Measurements from ENCODE around the gene HCRTR1.

The HCRTR1 gene

DNA sequence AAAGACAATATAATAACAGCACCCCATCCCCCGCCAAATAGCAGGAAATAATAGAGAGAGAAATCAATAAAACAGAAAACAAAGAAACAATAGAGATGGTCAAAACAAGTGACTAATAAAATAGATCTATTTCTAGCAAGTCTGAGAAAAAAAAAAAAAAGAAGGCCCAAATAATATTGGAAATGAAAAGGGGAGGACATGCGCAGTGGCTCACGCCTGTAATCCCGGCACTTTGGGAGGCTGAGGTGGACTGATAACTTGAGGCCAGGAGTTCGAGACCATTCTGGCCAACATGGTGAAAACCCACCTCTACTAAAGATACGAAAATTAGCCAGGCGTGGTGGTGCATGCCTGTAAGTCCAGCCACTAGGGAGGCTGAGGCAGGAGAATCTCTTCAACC lies 18.5 kb upstream of the HCRTR1 start:
- no peak for DNase-seq

DNA sequence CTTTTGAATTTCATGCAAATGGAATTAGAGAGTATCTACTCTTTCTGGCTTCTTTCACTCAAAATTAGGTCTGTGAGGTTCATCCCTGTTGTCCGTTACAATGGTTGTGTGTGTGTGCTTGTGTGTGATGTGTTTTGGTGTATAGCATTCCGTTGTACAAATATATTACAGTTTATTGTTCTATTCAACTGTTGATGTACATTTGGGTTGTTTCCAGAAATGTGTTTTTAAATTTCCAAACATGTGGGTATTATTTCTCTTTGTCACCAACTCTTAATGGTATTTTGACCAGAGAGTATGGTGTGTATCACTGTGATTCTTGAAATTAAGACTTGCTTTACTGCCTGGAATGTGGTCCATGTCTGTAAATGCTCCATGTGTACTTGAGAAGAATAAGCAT lies 16.8 kb upstream of the HCRTR1 start:
- no peak for DNase-seq

GRCh38 chr1:31602081-31602480 lies 15.4 kb upstream of the HCRTR1 start:
- no peak for DNase-seq

GRCh38 chr1:31605908-31606427 lies 11.5 kb upstream of the HCRTR1 start:
- no peak for DNase-seq

- no peak for DNase-seq
Measured at GRCh38 chr1:31607360-31607759, 10.1 kb upstream of the HCRTR1 start.

GRCh38 chr1:31609514-31610118 lies 7.9 kb upstream of the HCRTR1 start:
- DNase-seq: no peak

- no peak for DNase-seq
Measured at GRCh38 chr1:31614414-31615005, 3.0 kb upstream of the HCRTR1 start.

GRCh38 chr1:31615414-31615813 lies 2.1 kb upstream of the HCRTR1 start:
- DNase-seq: no peak

DNA sequence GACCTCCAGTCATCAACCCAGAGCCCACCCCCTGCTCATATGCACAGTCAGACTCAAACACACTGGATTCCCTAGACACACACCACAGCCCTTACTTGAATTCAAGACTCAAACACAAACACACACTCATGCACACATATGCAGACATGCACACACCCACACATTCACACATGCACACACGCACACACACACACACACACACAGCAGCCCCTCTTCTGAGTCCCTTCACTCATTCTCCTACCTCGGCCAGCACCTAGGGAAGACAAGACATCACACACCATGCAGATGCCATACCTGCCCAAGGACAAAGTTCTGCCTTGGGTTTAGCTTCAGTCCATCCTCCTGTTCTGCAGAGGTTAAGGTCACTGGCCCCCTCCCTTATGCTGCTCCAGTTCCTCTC lies 1.6 kb upstream of the HCRTR1 start:
- DNase-seq: no peak

- peak; percentile 48 for DNase-seq
Measured at GRCh38 chr1:31617916-31618746, 642 bp downstream of the HCRTR1 start.

GRCh38 chr1:31618916-31619846 lies 1.7 kb downstream of the HCRTR1 start:
- DNase-seq: no peak

- no peak for DNase-seq
Measured at GRCh38 chr1:31620631-31621497, 3.4 kb downstream of the HCRTR1 start.

- DNase-seq: no peak
Measured at GRCh38 chr1:31621498-31621820, 4.0 kb downstream of the HCRTR1 start.

DNA sequence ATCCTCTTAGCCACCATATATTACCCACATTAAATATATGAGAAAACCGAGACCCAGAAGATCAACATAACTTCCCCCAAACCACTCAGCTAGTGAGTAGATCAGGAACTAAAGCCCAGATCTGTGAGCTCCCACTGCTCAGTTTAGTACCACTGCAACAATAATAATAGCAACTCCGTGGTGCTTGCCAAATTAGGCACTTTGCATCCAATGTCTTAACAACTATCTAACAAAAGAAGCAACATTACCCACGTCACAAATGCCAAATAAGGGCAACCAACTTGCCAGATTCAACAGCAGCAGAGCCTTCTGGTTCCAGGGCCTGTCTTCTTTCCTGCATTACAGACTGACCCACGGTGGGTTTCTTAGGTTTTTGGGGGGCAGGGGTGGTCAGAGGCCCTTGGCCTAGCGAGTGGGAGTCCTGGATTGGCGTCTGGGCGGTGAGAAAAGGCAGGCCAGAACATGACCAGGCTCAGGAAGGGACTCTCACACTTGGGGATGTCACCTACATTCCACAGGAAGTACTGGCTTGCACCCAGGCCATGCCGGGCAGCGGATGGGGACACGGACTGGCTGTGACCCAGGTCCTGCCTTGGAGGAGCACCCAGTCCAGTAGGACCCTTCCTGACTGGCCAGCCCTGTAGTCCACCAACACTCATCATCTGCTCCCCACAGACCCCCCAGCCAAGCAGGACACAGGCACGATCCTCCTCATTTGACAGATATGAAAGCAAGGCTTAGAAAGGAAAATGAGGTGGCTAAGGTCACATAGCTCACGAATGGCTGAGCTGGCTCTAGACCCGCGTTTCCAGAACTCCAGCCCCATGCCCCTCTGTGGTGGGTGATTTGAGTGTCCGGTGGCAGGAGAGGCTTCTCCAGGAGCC lies 4.6 kb downstream of the HCRTR1 start:
- no peak for DNase-seq

DNA sequence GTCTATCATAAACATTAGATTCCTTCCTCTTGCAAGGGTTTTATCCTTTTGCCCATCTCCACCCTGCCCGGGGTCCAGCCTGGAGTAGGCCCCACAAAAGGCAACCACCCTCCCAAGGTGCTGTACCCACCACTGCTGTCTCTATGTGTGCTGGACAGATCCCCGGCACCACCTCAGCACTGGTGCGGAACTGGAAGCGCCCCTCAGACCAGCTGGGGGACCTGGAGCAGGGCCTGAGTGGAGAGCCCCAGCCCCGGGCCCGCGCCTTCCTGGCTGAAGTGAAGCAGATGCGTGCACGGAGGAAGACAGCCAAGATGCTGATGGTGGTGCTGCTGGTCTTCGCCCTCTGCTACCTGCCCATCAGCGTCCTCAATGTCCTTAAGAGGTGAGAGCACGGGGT lies 5.9 kb downstream of the HCRTR1 start:
- DNase-seq: no peak

- peak; percentile 17 for DNase-seq
Measured at GRCh38 chr1:31624309-31624708, 6.8 kb downstream of the HCRTR1 start.

GRCh38 chr1:31624731-31625514 lies 7.4 kb downstream of the HCRTR1 start:
- no peak for DNase-seq

- DNase-seq: no peak
Measured at GRCh38 chr1:31625561-31626222, 8.2 kb downstream of the HCRTR1 start.
